HEK293 (cell line): ENCODE results near the gene FLCN.

Experiments used
- ATF2 ChIP-seq: fragments of 450-650 bp; formaldehyde crosslinking; IDR thresholded peaks from 2 replicates; pipeline ENCODE4 v1.5.1; 2016; ENCODE audit warnings: missing biosample characterization, missing genetic modification characterization, low read depth
- CTCF ChIP-seq: fragments of 450-650 bp; formaldehyde crosslinking; IDR thresholded peaks from 2 replicates; pipeline ENCODE4 v1.5.1; 2016; ENCODE audit warnings: missing biosample characterization, missing genetic modification characterization
- KLF17 ChIP-seq: fragments of 450-650 bp; formaldehyde crosslinking; IDR thresholded peaks from 2 replicates; pipeline ENCODE4 v1.5.1; 2016; ENCODE audit warnings: missing biosample characterization, missing genetic modification characterization
- YY1 ChIP-seq: fragments of 450-650 bp; formaldehyde crosslinking; IDR thresholded peaks from 2 replicates; pipeline ENCODE4 v1.5.1; 2018; ENCODE audit warnings: missing biosample characterization, missing genetic modification characterization
- ZBTB26 ChIP-seq: fragments of 450-650 bp; formaldehyde crosslinking; optimal IDR thresholded peaks from 2 replicates; pipeline ENCODE3; 2016; ENCODE audit warnings: missing biosample characterization, mild to moderate bottlenecking, missing genetic modification characterization
- ZBTB44 ChIP-seq: fragments of 450-650 bp; IDR thresholded peaks from 2 replicates; pipeline ENCODE4 v1.5.1; 2018; ENCODE audit warnings: missing biosample characterization, mild to moderate bottlenecking, missing genetic modification characterization
- ZNF16 ChIP-seq: fragments of 450-650 bp; formaldehyde crosslinking; IDR thresholded peaks from 2 replicates; pipeline ENCODE4 v1.5.1; 2016; ENCODE audit warnings: low read depth, missing biosample characterization, missing genetic modification characterization
- ZNF24 ChIP-seq: fragments of 450-650 bp; formaldehyde crosslinking; IDR thresholded peaks from 2 replicates; pipeline ENCODE4 v1.5.1; 2016; ENCODE audit warnings: missing biosample characterization, missing genetic modification characterization
- ZNF274 ChIP-seq, 2 experiments: fragments of 200-500 bp in 1 of 2; fragments of 450-650 bp in 1 of 2; sonication (Bioruptor generic) in 1 of 2; formaldehyde crosslinking in 1 of 2; IDR thresholded peaks; 2 replicates each; pipeline versions ENCODE4 v1.5.1 to v1.6.1; 2014 to 2016; ENCODE audit warnings: borderline replicate concordance in 1 of 2, inconsistent platforms in 1 of 2, low read length in 1 of 2, missing biosample characterization in 1 of 2, missing genetic modification characterization in 1 of 2
- ZNF302 ChIP-seq: fragments of 450-650 bp; formaldehyde crosslinking; IDR thresholded peaks from 2 replicates; pipeline ENCODE4 v1.5.1; 2016; ENCODE audit warnings: missing biosample characterization, missing genetic modification characterization, low read depth
- ZNF501 ChIP-seq: fragments of 450-650 bp; formaldehyde crosslinking; IDR thresholded peaks from 2 replicates; pipeline ENCODE4 v1.5.1; 2016; ENCODE audit warnings: missing biosample characterization, missing genetic modification characterization
- ZNF513 ChIP-seq: fragments of 450-650 bp; IDR thresholded peaks from 2 replicates; pipeline ENCODE4 v1.5.1; 2018; ENCODE audit warnings: missing biosample characterization, missing genetic modification characterization
- ZNF521 ChIP-seq: fragments of 450-650 bp; formaldehyde crosslinking; IDR thresholded peaks from 2 replicates; pipeline ENCODE4 v1.5.1; 2017; ENCODE audit warnings: missing biosample characterization, mild to moderate bottlenecking, missing genetic modification characterization
- ZNF621 ChIP-seq: fragments of 450-650 bp; formaldehyde crosslinking; IDR thresholded peaks from 2 replicates; pipeline ENCODE4 v1.5.1; 2017; ENCODE audit warnings: missing biosample characterization, missing genetic modification characterization

GRCh38 chr17:17167986-17168385 is 69.0 kb downstream of the FLCN start:
- TF ChIP-seq ZNF521 (tag by site-specific recombination) (no peak), CTCF (no peak), ZNF24 (tag by site-specific recombination) (no peak), ZNF274 (IDR thresholded peaks at IDR 0.05; ENCODE audit: low read length) (no peak), ZNF274 (tag by site-specific recombination; IDR thresholded peaks at IDR 0.05; ENCODE audit: borderline replicate concordance) (no peak), ZNF302 (no peak), ATF2 (tag by site-specific recombination) (no peak), ZBTB44 (no peak), ZNF621 (no peak), ZNF513 (no peak), ZBTB26 (tag by site-specific recombination) (no peak), ZNF16 (tag by site-specific recombination) (no peak), ZNF501 (tag by site-specific recombination) (no peak), YY1 (tag by site-specific recombination) (no peak), KLF17 (tag by site-specific recombination) (no peak)
